ENCODE measurements around the gene TNFAIP8L2.

GRCh38 chr1:151145304-151146071 lies 11.0 kb upstream of the TNFAIP8L2 start:
- TF ChIP-seq CTCF (IDR thresholded peaks at IDR 0.05): no peak
- no peak for TF ChIP-seq CHD2 (IDR thresholded peaks at IDR 0.05; ENCODE audit: low read length, partially characterized antibody)
- no peak for TF ChIP-seq SMC3 (IDR thresholded peaks at IDR 0.05)
- TF ChIP-seq USF2 (IDR thresholded peaks at IDR 0.05): no peak
- TF ChIP-seq HOXB13 (CRISPR knock-in tag; IDR thresholded peaks at IDR 0.05; ENCODE audit: low read depth): no peak
- TF ChIP-seq RFX5 (IDR thresholded peaks at IDR 0.05): no peak
- TF ChIP-seq JUNB (IDR thresholded peaks at IDR 0.05): no peak

Data from A549 (cell line).